Tibial nerve (tissue), 4 donors: ENCODE results near the gene ZNF148. TPM values are rescaled to one million over a fixed set of nuclear protein-coding genes. Genes with fewer than 3 reads are reported as not detected.

Experiments
- DNase-seq, 2 donors: peaks; one replicate each; pipeline ENCODE4 v3.0.0-alpha.2; 2019; ENCODE audit warnings: low spot score in 2 of 2
- H3K27ac ChIP-seq, 4 donors: fragments of 200-600 bp; sonication (generic) in 3 of 4; one replicate each; pipeline ENCODE4 v1.5.1; 2017 to 2019; ENCODE audit warnings: mild to moderate bottlenecking in 1 of 4
- H3K27me3 ChIP-seq, 2 donors: fragments of 200-600 bp; sonication (generic) in 1 of 2; one replicate each; pipeline versions ENCODE4 v1.5.1 to v1.6.0; 2017 to 2019
- H3K36me3 ChIP-seq, 3 donors: fragments of 200-600 bp; sonication (generic); one replicate each; pipeline ENCODE4 v1.5.1; 2018 to 2019
- H3K4me1 ChIP-seq, 4 donors: fragments of 200-600 bp; sonication (generic) in 3 of 4; one replicate each; pipeline ENCODE4 v1.5.1; 2017 to 2019
- H3K4me3 ChIP-seq, 4 donors: fragments of 200-600 bp; sonication (generic) in 3 of 4; one replicate each; pipeline ENCODE4 v1.5.1; 2017 to 2019; ENCODE audit warnings: mild to moderate bottlenecking in 1 of 4, moderate library complexity in 1 of 4
- H3K9me3 ChIP-seq, 4 donors: fragments of 200-600 bp; sonication (generic) in 3 of 4; one replicate each; pipeline ENCODE4 v1.5.1; 2017 to 2019
- EP300 ChIP-seq, 2 donors: sonication (generic); formaldehyde crosslinking; IDR thresholded peaks; one replicate each; pipeline ENCODE4 v1.6.1; 2017; ENCODE audit warnings: antibody characterized with exemption in 2 of 2, mild to moderate bottlenecking in 1 of 2
- POLR2A ChIP-seq, 2 donors: fragments of 450-650 bp; IDR thresholded peaks; one replicate each; pipeline ENCODE4 v1.6.1; 2017; ENCODE audit warnings: antibody characterized with exemption in 2 of 2, mild to moderate bottlenecking in 2 of 2, moderate library complexity in 2 of 2
- WGBS, 2 donors: methylation state at CpG; one replicate each; pipeline ENCODE4 v1.1.5; 2018; 5-methylcytosine and 5-hydroxymethylcytosine counted together
- total RNA-seq, 4 donors: library from RNA; depleted of rRNA; stranded (reverse); fragments of >200 nt; gene quantifications; one replicate each; pipeline ENCODE4 v1.1.0, GENCODE V29; 2016
- TF ChIP-seq, protein P1 (sequence below), 5 experiments: fragments of 200-600 bp in 3 of 5; fragments of 450-650 bp in 2 of 5; sonication (generic) in 3 of 5; IDR thresholded peaks; one replicate each; pipeline ENCODE4 v1.5.1; 2016 to 2019; ENCODE audit warnings: antibody characterized with exemption in 5 of 5, mild to moderate bottlenecking in 3 of 5, moderate library complexity in 2 of 5

Gene ZNF148
- total RNA-seq, 4 donors from 2014 or later = 19.5 to 28.0 (median 24.0) TPM

DNA sequence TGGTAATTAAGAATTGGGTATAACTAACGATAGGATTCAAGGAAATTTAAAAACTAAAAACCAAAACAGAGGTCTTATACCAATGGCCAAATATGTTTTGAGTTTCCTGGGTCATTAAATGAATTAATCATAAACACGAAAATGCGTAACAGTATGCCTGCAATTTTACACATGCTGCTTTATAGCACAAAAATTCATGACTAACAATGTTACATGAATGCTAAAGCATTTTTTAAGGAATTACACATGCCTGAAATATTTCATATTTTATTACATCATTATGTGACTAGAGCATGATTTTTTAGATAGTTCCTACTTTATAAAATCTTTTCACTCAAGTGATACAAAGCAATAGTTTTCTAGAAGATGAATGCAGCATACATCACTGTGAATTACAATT lies 74.7 kb downstream of the ZNF148 start:
- WGBS, 2 donors = 51 to 57% methylated on average over 3 of the region's 3 CpGs

DNA sequence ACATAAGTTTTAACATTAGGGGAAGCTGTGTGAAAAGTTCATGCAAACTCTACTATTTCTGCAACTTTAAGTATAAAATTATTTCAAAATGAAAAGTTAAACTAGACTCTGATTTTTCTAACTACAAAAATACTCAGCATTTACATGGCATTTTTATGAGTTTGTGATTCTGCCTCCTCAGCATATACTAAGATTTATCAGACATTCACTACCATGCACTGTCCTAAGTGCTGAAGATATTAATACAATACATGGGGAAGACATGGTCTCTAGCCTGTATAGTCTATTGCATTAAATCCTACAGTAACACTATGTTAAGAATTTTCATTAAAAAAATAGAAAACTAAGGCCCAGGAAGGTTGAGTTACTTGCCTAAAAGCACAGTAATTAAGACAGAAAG lies 80.7 kb downstream of the ZNF148 start:
- DNase-seq = no peak
- Histone ChIP-seq H3K4me1 (peaks cover 0 to 10% (median 0%) of the 10 kb centered on the region in 4 donors), H3K27me3 (no peaks in the 10 kb centered on the region), H3K4me3 (no peak overlapping the region), H3K27ac (no peak overlapping the region), H3K36me3 (no peaks in the 10 kb centered on the region), H3K9me3 (no peaks in the 10 kb centered on the region)
- no peak for TF ChIP-seq POLR2A (IDR thresholded peaks at IDR 0.05)
- TF ChIP-seq, protein P1, sequence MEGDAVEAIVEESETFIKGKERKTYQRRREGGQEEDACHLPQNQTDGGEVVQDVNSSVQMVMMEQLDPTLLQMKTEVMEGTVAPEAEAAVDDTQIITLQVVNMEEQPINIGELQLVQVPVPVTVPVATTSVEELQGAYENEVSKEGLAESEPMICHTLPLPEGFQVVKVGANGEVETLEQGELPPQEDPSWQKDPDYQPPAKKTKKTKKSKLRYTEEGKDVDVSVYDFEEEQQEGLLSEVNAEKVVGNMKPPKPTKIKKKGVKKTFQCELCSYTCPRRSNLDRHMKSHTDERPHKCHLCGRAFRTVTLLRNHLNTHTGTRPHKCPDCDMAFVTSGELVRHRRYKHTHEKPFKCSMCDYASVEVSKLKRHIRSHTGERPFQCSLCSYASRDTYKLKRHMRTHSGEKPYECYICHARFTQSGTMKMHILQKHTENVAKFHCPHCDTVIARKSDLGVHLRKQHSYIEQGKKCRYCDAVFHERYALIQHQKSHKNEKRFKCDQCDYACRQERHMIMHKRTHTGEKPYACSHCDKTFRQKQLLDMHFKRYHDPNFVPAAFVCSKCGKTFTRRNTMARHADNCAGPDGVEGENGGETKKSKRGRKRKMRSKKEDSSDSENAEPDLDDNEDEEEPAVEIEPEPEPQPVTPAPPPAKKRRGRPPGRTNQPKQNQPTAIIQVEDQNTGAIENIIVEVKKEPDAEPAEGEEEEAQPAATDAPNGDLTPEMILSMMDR (IDR thresholded peaks at IDR 0.05) = no peak
- no peak for TF ChIP-seq EP300 (IDR thresholded peaks at IDR 0.05)

More for the DNA sequence above, 74.7 kb downstream of the ZNF148 start:
- DNase-seq = no peak
- H3K9me3 ChIP-seq = no peaks in the 10 kb centered on the region
- TF ChIP-seq EP300 (IDR thresholded peaks at IDR 0.05) (no peak), POLR2A (IDR thresholded peaks at IDR 0.05) (no peak)
- TF ChIP-seq, protein P1 (IDR thresholded peaks at IDR 0.05) = no peak
- no peaks in the 10 kb centered on the region for H3K36me3 ChIP-seq
- H3K4me1 ChIP-seq = peaks cover 0 to 34% (median 0%) of the 10 kb centered on the region in 4 donors
- no peaks in the 10 kb centered on the region for H3K27me3 ChIP-seq
- no peak overlapping the region for H3K27ac ChIP-seq
- H3K4me3 ChIP-seq = no peak overlapping the region

DNA sequence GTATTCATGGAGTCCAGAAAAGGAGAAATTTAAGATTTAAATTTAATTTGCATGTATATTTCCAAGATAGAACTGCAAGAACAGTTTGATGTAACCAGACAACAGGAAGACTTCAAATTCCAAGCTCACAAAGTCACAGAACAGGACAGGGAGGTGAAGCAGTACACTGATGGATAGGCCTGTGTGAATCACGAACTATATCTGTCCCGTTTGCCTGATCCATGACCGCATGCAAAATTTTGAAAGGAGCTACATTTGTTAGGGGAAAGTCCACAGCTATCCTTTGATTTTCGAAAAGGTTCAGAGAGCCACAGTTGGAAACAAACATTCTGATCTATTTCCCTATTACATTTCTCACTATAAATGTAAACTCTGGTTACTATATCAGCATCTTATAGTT lies 83.1 kb downstream of the ZNF148 start:
- TF ChIP-seq EP300 (IDR thresholded peaks at IDR 0.05) (no peak), POLR2A (IDR thresholded peaks at IDR 0.05) (no peak)
- TF ChIP-seq, protein P1 (IDR thresholded peaks at IDR 0.05) = no peak
- peaks cover 0 to 14% (median 0%) of the 10 kb centered on the region in 3 donors for H3K36me3 ChIP-seq
- no peaks in the 10 kb centered on the region for H3K9me3 ChIP-seq
- no peak overlapping the region for H3K4me3 ChIP-seq
- peaks cover 0 to 10% (median 0%) of the 10 kb centered on the region in 4 donors for H3K4me1 ChIP-seq
- no peak overlapping the region for H3K27ac ChIP-seq
- WGBS, 2 donors = 94 to 96% methylated on average over 4 of the region's 4 CpGs
- no peak for DNase-seq
- no peaks in the 10 kb centered on the region for H3K27me3 ChIP-seq

DNA sequence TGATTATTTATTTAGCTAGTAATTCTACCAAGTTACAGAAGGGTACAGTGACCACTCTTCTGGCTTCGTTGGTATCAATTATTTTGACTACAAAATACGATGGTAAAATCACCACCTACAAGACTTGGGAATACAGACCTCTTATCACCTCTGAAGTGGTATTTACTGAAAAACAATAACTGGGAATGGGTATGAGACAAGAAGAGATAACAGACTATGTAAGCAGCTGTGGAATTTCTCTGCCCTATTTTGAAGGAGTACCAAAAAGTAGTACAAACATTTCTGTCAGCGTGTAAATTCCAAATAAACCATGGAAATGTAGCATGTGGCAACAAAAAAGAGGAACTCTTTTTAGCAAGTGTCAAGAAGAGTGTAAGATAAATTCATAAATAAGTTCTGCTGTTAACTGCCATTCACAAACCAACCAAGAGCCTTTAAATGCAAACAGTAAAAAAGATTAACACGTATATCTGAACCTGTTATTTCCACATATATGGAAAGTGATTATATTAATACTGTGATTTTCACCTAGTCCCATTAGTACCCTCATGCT lies 85.6 kb downstream of the ZNF148 start:
- TF ChIP-seq POLR2A (IDR thresholded peaks at IDR 0.05) (no peak), EP300 (IDR thresholded peaks at IDR 0.05) (no peak)
- TF ChIP-seq, protein P1 (IDR thresholded peaks at IDR 0.05) = no peak
- no peak overlapping the region for H3K27ac ChIP-seq
- H3K4me3 ChIP-seq = no peak overlapping the region
- no peaks in the 10 kb centered on the region for H3K9me3 ChIP-seq
- H3K36me3 ChIP-seq = peaks cover 0 to 18% (median 0%) of the 10 kb centered on the region in 3 donors
- 86 to 88% methylated on average over 4 of the region's 4 CpGs for WGBS, 2 donors
- H3K27me3 ChIP-seq = no peaks in the 10 kb centered on the region
- DNase-seq = no peak
- peaks cover 0 to 10% (median 0%) of the 10 kb centered on the region in 4 donors for H3K4me1 ChIP-seq

DNA sequence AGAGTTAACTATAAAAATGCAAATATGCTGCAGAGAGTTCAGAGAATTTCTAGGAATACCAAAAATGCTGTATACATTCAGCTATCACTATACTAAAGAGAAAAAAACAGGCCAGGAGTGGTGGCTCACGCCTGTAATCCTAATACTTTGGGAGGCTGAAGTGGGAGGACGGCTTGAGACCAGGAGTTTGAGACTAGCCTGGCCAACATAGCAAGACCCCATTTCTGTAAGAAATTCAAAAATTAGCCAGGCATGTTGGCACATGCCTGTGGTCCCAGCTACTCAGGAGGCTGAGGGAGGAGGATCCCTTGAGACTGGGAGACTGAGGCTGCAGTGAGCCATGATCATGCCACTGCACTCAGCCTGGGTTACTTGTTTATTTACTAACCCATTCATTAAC lies 87.9 kb downstream of the ZNF148 start:
- DNase-seq = no peak
- 95 to 98% methylated on average over 2 of the region's 2 CpGs for WGBS, 2 donors
- no peak for TF ChIP-seq POLR2A (IDR thresholded peaks at IDR 0.05)
- no peak for TF ChIP-seq EP300 (IDR thresholded peaks at IDR 0.05)
- TF ChIP-seq, protein P1 (IDR thresholded peaks at IDR 0.05) = no peak
- Histone ChIP-seq H3K4me1 (peaks cover 0 to 6% (median 0%) of the 10 kb centered on the region in 4 donors), H3K4me3 (no peak overlapping the region), H3K36me3 (peaks cover 0 to 18% (median 0%) of the 10 kb centered on the region in 3 donors), H3K27ac (no peak overlapping the region), H3K27me3 (no peaks in the 10 kb centered on the region), H3K9me3 (no peaks in the 10 kb centered on the region)
